Parathyroid adenoma (tissue), 2 donors: ENCODE results near the gene DYRK3.

Experiments
- H2AFZ ChIP-seq: fragments of 300-600 bp; sonication (generic); one replicate; pipeline ENCODE4 v1.7.0; 2017; ENCODE audit warnings: antibody characterized with exemption, mild to moderate bottlenecking
- H3K27ac ChIP-seq: fragments of 300-600 bp; sonication (generic); one replicate; pipeline ENCODE4 v1.7.0; 2017
- H3K27me3 ChIP-seq: fragments of 300-600 bp; sonication (generic); one replicate; pipeline ENCODE4 v1.7.0; 2017; ENCODE audit warnings: low read length; ENCODE audit not compliant: control insufficient read depth, insufficient read depth
- H3K36me3 ChIP-seq: fragments of 300-600 bp; sonication (generic); one replicate; pipeline ENCODE4 v1.7.0; 2017; ENCODE audit warnings: low read length; ENCODE audit not compliant: control insufficient read depth, insufficient read depth
- H3K4me1 ChIP-seq: fragments of 300-600 bp; sonication (generic); one replicate; pipeline ENCODE4 v1.7.0; 2017; ENCODE audit warnings: control low read depth
- H3K4me2 ChIP-seq: fragments of 300-600 bp; sonication (generic); one replicate; pipeline ENCODE4 v1.7.0; 2017; ENCODE audit warnings: low read length
- H3K4me3 ChIP-seq: fragments of 300-600 bp; sonication (generic); one replicate; pipeline ENCODE4 v1.7.0; 2017; ENCODE audit warnings: low read depth, low read length
- H3K79me2 ChIP-seq: fragments of 300-600 bp; sonication (generic); one replicate; pipeline ENCODE4 v1.7.0; 2017; ENCODE audit warnings: control low read depth
- H3K9ac ChIP-seq: fragments of 300-600 bp; sonication (generic); one replicate; pipeline ENCODE4 v1.7.0; 2017; ENCODE audit warnings: mild to moderate bottlenecking
- H3K9me3 ChIP-seq: fragments of 300-600 bp; sonication (generic); one replicate; pipeline ENCODE4 v1.7.0; 2017; ENCODE audit warnings: low read length; ENCODE audit not compliant: control insufficient read depth
- CTCF ChIP-seq: fragments of 300-600 bp; sonication (generic); IDR thresholded peaks from one replicate; pipeline ENCODE4 v1.7.0; 2017; ENCODE audit warnings: antibody characterized with exemption, mild to moderate bottlenecking
- donor health status: primary hyperparathyroidism.

DYRK3 gene

GRCh38 chr1:206654828-206655227 lies 19.5 kb downstream of the DYRK3 start:
- TF ChIP-seq CTCF: no peak
- H3K36me3 ChIP-seq: no peaks in the 10 kb centered on the region
- H3K27me3 ChIP-seq: no peaks in the 10 kb centered on the region
- no peak overlapping the region for H3K4me2 ChIP-seq
- no peaks in the 10 kb centered on the region for H3K79me2 ChIP-seq
- H2AFZ ChIP-seq: no peak overlapping the region
- H3K27ac ChIP-seq: no peak overlapping the region
- no peaks in the 10 kb centered on the region for H3K9me3 ChIP-seq
- H3K9ac ChIP-seq: no peak overlapping the region
- no peaks in the 10 kb centered on the region for H3K4me1 ChIP-seq
- H3K4me3 ChIP-seq: no peak overlapping the region

GRCh38 chr1:206655471-206655882 lies 20.1 kb downstream of the DYRK3 start:
- Histone ChIP-seq H2AFZ (no peak overlapping the region), H3K27me3 (no peaks in the 10 kb centered on the region), H3K27ac (peak overlapping the region; percentile 6), H3K4me3 (no peak overlapping the region), H3K9me3 (no peaks in the 10 kb centered on the region), H3K36me3 (no peaks in the 10 kb centered on the region), H3K9ac (no peak overlapping the region), H3K79me2 (no peaks in the 10 kb centered on the region), H3K4me1 (no peaks in the 10 kb centered on the region), H3K4me2 (no peak overlapping the region)
- TF ChIP-seq CTCF: no peak

- H3K9me3 ChIP-seq: no peaks in the 10 kb centered on the region
- H3K9ac ChIP-seq: no peak overlapping the region
- H3K4me2 ChIP-seq: no peak overlapping the region
- no peak for TF ChIP-seq CTCF
- no peaks in the 10 kb centered on the region for H3K4me1 ChIP-seq
- no peak overlapping the region for H3K4me3 ChIP-seq
- H3K27me3 ChIP-seq: no peaks in the 10 kb centered on the region
- no peak overlapping the region for H3K27ac ChIP-seq
- no peaks in the 10 kb centered on the region for H3K36me3 ChIP-seq
- no peaks in the 10 kb centered on the region for H3K79me2 ChIP-seq
- H2AFZ ChIP-seq: no peak overlapping the region
Observed at GRCh38 chr1:206656936-206657335, 21.6 kb downstream of the DYRK3 start.

GRCh38 chr1:206657751-206658150 lies 22.4 kb downstream of the DYRK3 start:
- no peak overlapping the region for H3K4me3 ChIP-seq
- no peaks in the 10 kb centered on the region for H3K36me3 ChIP-seq
- TF ChIP-seq CTCF: no peak
- H3K4me1 ChIP-seq: no peaks in the 10 kb centered on the region
- H2AFZ ChIP-seq: no peak overlapping the region
- no peak overlapping the region for H3K9ac ChIP-seq
- H3K27me3 ChIP-seq: no peaks in the 10 kb centered on the region
- no peaks in the 10 kb centered on the region for H3K9me3 ChIP-seq
- H3K79me2 ChIP-seq: no peaks in the 10 kb centered on the region
- H3K27ac ChIP-seq: no peak overlapping the region
- no peak overlapping the region for H3K4me2 ChIP-seq

GRCh38 chr1:206658264-206658980 lies 23.1 kb downstream of the DYRK3 start:
- H3K9me3 ChIP-seq: no peaks in the 10 kb centered on the region
- H3K79me2 ChIP-seq: no peaks in the 10 kb centered on the region
- H3K4me3 ChIP-seq: no peak overlapping the region
- no peaks in the 10 kb centered on the region for H3K27me3 ChIP-seq
- no peaks in the 10 kb centered on the region for H3K4me1 ChIP-seq
- H3K4me2 ChIP-seq: no peak overlapping the region
- H3K27ac ChIP-seq: no peak overlapping the region
- TF ChIP-seq CTCF: peak; percentile 37
- H2AFZ ChIP-seq: no peak overlapping the region
- H3K9ac ChIP-seq: no peak overlapping the region
- H3K36me3 ChIP-seq: no peaks in the 10 kb centered on the region
